ENCODE measurements around the gene AIG1.

DNA sequence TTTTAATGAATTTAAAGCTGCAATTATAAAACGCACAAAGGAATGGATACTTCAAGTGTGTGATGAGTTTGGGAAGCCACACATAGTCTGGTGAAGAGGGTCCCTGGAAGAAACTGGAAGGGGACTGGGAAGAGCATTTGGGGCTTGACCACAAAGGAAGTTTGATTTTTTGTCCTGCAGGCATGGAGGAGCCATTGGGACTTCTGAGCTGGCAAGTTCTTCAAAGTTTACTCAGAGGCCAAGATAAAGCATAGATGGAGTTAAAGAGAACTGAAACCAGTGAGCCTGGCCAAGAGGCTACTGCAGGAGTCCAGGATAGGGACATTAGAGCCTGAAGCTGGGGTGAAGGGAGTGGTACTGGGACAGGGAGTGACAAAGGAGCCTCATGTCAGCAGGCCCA is 95.0 kb downstream of the AIG1 start:
- TF ChIP-seq POLR2AphosphoS5 (IDR thresholded peaks at IDR 0.05): no peak
- TF ChIP-seq POLR2A (IDR thresholded peaks at IDR 0.05): no peak
- TF ChIP-seq, protein P1, sequence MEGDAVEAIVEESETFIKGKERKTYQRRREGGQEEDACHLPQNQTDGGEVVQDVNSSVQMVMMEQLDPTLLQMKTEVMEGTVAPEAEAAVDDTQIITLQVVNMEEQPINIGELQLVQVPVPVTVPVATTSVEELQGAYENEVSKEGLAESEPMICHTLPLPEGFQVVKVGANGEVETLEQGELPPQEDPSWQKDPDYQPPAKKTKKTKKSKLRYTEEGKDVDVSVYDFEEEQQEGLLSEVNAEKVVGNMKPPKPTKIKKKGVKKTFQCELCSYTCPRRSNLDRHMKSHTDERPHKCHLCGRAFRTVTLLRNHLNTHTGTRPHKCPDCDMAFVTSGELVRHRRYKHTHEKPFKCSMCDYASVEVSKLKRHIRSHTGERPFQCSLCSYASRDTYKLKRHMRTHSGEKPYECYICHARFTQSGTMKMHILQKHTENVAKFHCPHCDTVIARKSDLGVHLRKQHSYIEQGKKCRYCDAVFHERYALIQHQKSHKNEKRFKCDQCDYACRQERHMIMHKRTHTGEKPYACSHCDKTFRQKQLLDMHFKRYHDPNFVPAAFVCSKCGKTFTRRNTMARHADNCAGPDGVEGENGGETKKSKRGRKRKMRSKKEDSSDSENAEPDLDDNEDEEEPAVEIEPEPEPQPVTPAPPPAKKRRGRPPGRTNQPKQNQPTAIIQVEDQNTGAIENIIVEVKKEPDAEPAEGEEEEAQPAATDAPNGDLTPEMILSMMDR (IDR thresholded peaks at IDR 0.05): no peak
